Stimulated activated CD8-positive, alpha-beta memory T cell treated with anti-CD3 and anti-CD28 coated beads, Interleukin-7, amount 100 ng/mL, for 48 hours (primary cell): ENCODE results near the gene CCDC7.
"Not testable (repeated sequence)": the region's sequence is repeated elsewhere in the genome, so short reads cannot be mapped to it uniquely, and the experiment has no call there.

Experiments used
- DNase-seq, 2 donors: peaks; one replicate each; pipeline ENCODE4 v3.0.0-alpha.2; 2020; ENCODE audit warnings: low read depth in 1 of 2; ENCODE audit errors: extremely low read depth in 1 of 2

The CCDC7 gene

DNA sequence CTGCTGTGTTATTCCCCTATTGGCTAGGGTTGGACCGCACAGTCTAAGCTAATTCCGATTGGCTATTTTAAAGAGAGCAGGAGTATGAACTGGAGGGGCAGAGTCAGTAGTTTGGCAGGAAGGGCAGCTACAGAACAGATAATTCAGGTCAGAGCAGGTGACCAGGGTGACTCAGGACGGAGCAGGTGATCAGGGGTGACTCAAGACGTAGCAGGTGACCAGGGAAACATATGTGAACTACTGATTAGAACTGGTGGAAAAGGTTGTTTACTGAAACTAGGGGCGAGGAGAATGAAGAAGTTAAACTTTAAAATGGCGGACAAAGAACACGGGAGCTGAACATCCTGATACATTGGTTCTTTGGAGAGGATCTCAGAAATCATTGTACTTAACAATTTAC is 102.3 kb downstream of the CCDC7 start:
- DNase-seq: no peak

DNA sequence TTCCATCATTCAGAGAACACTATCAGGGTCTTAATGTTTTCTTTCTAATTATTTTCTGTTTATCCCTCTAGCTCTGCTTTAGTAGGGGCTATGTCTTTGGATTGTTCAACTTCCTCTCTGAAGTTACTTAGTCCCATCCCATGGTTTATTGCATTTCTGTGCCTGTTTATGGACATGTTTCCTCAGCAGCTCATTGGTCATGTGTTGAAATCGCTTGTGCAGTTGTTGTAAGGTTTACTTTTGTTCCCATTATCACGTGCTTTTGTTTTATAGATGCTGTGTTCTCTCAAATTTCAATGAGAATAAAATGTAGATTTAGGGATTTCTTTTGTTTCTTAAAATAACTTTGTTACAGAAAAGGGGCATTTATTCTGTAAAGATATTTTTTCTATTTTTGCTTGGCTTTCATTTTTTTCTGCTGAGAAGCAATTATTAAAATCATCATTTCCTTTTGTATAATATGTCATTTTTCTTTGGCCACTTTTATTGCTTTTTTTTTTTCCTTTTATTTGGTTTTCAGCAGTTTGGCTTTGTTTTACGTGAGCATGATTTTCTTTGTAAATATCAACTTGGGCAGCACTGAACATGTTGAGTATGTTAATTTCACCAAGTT is 110.9 kb downstream of the CCDC7 start:
- no peak for DNase-seq

GRCh38 chr10:32562695-32563094 is 116.8 kb downstream of the CCDC7 start:
- DNase-seq: not testable (repeated sequence)

DNA sequence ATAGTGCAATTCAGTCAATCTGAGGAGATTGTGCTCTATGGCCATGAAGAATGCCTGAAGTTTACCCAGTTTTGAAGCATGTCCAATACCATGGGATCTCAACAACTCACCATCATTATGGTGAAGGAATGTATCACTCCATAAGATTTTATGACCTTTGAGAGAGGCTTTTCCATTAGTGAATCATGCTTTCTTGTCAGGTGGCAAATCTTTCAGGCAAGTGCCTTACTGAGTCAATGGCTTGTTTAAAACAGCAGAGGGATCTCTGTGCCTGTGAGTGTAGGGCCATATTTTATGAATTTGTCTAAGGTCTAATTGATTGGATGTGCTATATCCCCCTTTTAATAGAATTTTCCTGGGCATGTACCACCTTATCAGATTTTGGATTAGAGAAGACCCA is 131.5 kb downstream of the CCDC7 start:
- no peak for DNase-seq

DNA sequence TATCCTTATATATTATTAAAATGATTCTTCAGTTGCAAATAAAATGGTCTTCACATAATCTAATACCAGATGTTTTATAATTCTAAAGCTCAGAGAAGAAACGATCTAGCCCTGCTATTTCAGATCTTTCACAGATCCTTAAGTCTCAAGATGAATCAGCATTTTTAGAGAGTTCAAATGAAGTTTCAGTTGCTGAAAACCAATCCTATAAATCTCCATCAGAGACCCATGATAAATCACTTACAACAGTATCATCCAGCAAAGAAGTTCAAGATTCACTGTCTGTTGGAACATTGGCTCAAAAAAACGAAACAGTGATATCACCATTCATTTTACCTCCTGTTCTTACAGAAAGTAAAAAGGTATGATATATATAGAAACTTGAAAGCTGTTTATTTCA is 137.0 kb downstream of the CCDC7 start:
- DNase-seq: no peak

- not testable (repeated sequence) for DNase-seq
Observed at GRCh38 chr10:32598022-32598421, 152.1 kb downstream of the CCDC7 start.

GRCh38 chr10:32600317-32600716 is 154.4 kb downstream of the CCDC7 start:
- DNase-seq: no peak

DNA sequence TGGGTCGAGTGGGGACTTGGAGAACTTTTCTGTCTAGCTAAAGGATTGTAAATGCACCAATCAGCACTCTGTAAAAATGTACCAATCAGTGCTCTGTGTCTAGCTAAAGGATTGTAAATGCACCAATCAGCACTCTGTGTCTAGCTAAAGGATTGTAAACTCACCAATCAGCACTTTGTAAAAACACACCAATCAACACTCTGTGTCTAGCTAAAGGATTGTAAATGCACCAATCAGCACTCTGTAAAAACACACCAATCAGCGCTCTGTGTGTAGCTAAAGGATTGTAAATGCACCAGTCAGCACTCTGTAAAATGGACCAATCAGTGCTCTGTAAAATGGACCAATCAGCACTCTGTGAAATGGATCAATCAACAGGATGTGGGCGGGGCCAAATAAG is 155.6 kb downstream of the CCDC7 start:
- DNase-seq: not testable (repeated sequence)

DNA sequence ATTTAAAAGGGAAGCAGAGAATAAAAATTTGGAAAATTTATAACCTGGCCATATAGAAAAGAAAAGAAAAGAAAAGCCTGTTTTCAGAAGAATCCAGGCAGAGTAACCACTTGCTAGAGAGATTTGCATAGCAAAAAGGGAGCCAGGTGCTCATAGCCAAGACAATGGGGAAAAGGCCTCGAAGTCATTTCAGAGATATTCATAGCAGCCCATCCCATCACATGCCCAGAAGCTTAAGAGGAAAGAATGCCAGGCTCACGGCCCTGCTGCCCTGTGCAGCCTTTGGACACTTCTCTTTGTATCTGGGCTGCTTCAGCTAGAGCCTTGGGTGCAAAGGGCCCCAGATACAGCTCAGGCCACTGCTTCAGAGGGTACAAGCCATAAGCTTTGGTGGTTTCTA is 159.8 kb downstream of the CCDC7 start:
- no peak for DNase-seq

DNA sequence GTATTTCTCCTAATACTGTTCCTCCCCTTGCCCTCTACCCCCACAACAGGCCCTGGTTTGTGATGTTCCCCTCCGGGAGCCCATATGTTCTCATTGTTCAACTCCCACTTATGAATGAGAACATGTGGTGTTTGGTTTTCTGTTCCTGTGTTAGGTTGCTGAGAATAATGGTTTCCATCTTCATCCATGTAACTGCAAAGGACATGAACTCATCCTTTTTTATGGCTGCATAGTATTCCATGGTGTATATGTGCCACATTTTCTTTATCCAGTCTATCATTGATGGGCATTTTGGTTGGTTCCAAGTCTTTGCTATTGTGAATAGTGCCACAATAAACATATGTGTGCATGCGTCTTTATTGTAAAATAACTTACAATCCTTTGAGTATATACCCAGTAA is 164.6 kb downstream of the CCDC7 start:
- DNase-seq: not testable (repeated sequence)

- DNase-seq: no peak
Observed at GRCh38 chr10:32616438-32616837, 170.5 kb downstream of the CCDC7 start.

- no peak for DNase-seq
Observed at GRCh38 chr10:32618482-32618881, 172.5 kb downstream of the CCDC7 start.

- DNase-seq: no peak
Observed at GRCh38 chr10:32621969-32622368, 176.0 kb downstream of the CCDC7 start.

DNA sequence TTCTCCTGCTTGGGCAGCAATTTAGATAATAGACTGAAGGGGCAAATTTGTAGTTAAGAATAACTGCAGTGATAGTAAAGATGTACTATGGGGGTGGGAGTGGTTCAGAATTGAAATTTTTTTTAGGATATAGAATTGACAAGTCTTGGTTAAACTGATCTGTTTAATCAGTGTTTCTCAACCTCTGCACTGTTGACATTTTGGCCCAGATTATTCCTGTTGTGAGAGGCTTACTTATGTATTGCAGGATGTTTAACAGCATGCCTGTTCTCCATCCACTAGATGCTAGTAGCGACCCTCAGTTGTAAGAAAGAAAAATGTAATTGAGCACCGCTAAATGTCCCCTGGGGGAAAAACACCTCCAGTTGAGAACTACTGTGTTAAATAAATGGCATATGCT is 176.5 kb downstream of the CCDC7 start:
- DNase-seq: no peak

DNA sequence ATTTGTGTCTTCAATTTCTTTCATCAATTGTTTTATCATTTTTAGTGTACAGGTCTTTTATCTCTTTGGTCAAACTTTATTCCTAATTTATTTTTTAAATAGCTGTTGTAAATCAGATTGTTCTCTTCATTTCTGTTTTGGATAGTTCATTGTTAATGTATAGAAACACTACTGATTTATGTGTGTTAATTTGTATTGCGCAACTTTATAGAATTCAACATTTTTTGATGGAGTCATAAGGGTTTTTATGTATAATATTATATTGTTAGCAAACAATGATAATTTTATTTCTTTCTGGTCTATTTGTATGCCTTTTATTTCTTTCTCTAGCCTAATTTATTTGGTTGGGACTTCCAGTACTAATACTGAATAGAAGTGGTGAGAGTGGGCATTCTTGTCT is 181.2 kb downstream of the CCDC7 start:
- DNase-seq: no peak

- no peak for DNase-seq
Observed at GRCh38 chr10:32629910-32630309, 184.0 kb downstream of the CCDC7 start.

- DNase-seq: no peak
Observed at GRCh38 chr10:32646535-32646934, 200.6 kb downstream of the CCDC7 start.

DNA sequence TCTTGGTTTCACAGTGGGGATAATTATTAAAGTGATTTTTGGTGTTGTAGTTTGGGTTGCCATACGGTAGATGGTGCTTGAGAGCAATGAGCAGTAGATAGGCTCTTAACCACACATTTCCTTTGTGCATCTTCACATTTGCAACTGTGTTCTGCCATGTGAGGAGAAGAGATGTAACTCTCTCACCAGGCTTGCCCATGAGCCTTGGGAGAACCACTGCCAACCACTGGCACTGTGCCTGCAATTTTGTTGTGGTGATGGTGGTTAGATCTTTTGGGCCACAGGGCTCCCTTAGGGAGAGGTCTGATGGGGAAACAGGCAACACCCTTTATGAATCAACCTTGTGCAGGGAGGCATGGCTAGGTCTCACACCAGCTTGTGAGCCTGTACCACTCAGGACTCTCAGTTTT is 204.3 kb downstream of the CCDC7 start:
- DNase-seq: no peak

GRCh38 chr10:32657430-32657829 is 211.5 kb downstream of the CCDC7 start:
- DNase-seq: not testable (repeated sequence)

DNA sequence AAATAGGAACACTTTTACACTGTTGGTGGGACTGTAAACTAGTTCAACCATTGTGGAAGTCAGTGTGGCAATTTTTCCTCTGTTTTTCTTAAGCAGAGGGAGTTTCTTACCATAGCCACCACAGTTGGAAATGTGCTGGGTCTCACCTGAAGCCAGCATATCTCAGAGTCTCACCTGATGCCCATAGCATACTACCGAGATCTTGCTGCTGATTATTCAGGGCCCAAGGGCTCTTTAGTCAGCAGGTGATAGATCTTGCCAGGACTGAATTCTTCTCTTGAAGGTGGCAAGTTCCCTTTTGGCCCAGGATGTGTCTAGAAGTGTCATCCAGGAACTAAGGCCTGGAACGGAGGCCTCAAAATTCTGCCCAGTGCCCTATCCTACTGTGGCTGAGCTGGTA is 215.4 kb downstream of the CCDC7 start:
- no peak for DNase-seq

GRCh38 chr10:32680803-32681557 is 235.0 kb downstream of the CCDC7 start:
- DNase-seq: no peak

DNA sequence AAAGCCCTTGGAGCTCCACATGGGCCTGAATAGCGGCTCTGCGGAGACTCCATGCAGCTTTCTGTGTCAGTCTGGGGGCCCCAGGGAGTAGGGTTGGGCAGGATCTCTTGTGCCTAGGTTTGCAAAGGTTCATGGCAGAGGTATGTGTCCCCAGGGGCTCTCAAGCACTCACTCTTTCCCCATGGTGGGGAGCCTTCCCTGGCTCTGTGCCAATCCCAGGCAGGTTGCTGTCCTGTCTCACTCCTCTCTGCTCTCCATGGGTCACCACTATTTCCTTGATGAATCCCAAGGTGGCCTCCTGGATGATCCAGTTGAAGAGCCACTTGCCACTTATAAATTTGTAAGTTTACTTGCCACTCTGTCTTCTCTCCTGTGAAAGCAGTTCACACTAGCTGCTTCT is 238.4 kb downstream of the CCDC7 start:
- DNase-seq: no peak

GRCh38 chr10:32687116-32687515 is 241.2 kb downstream of the CCDC7 start:
- no peak for DNase-seq
